Smooth muscle cell (in vitro differentiated cells): ENCODE results near the gene PCDH1. TPM values are rescaled to one million over a fixed set of nuclear protein-coding genes. Genes with fewer than 3 reads are reported as not detected.
A peak's percentile ranks its signal among the peaks of the same experiment; 100 is the strongest.

Source experiments
- DNase-seq: peaks from one replicate; lab custom pipeline; 2025; ENCODE audit not compliant: unreplicated experiment; lab: John Stamatoyannopoulos, UW
- H2AFZ ChIP-seq: fragments of 200-600 bp; sonication (generic); 2 replicates; pipeline ENCODE4 v1.6.0; 2016; ENCODE audit warnings: antibody characterized with exemption, low read depth, mild to moderate bottlenecking
- H3F3A ChIP-seq: fragments of 200-600 bp; sonication (generic); 2 replicates; pipeline ENCODE4 v1.6.0; 2017; ENCODE audit warnings: antibody characterized with exemption, low read depth
- H3K27ac ChIP-seq: fragments of 200-600 bp; sonication (generic); 2 replicates; pipeline ENCODE4 v1.5.1; 2016; ENCODE audit warnings: low read depth, mild to moderate bottlenecking
- H3K27me3 ChIP-seq: fragments of 200-600 bp; sonication (generic); 2 replicates; pipeline ENCODE4 v1.6.1; 2016; ENCODE audit warnings: low read depth, mild to moderate bottlenecking
- H3K36me3 ChIP-seq: fragments of 200-600 bp; sonication (generic); 2 replicates; pipeline ENCODE4 v1.5.1; 2016; ENCODE audit warnings: low read depth
- H3K4me1 ChIP-seq: fragments of 200-600 bp; sonication (generic); 2 replicates; pipeline ENCODE4 v1.5.1; 2016; ENCODE audit warnings: low read depth
- H3K4me2 ChIP-seq: fragments of 200-600 bp; sonication (generic); 2 replicates; pipeline ENCODE4 v1.6.0; 2016; ENCODE audit warnings: mild to moderate bottlenecking
- H3K4me3 ChIP-seq: fragments of 200-600 bp; sonication (generic); 2 replicates; pipeline ENCODE4 v1.5.1; 2016; ENCODE audit warnings: mild to moderate bottlenecking
- H3K79me2 ChIP-seq: fragments of 200-600 bp; sonication (generic); 2 replicates; pipeline ENCODE4 v1.6.0; 2016; ENCODE audit warnings: low read depth, mild to moderate bottlenecking
- H3K9ac ChIP-seq: fragments of 200-600 bp; sonication (generic); 2 replicates; pipeline ENCODE4 v1.6.0; 2016; ENCODE audit warnings: low read depth
- H3K9me3 ChIP-seq: fragments of 200-600 bp; sonication (generic); replicated peaks from 2 replicates; pipeline ENCODE4 v1.5.1; 2016; ENCODE audit warnings: low read depth
- H4K20me1 ChIP-seq: fragments of 200-600 bp; sonication (generic); 2 replicates; pipeline ENCODE4 v1.6.0; 2016; ENCODE audit warnings: low read depth
- WGBS: methylation state at CpG from one replicate; pipeline ENCODE4 v1.1.7; 2016; ENCODE audit warnings: low lambda C conversion rate; 5-methylcytosine and 5-hydroxymethylcytosine counted together
- polyA plus RNA-seq: library from polyadenylated mRNA; unstranded; fragments of >200 nt; fragmentation: Nextera tagmentation; extraction: Ambion mirVana; gene quantifications from 2 replicates; pipeline ENCODE4 v1.2.1, GENCODE V29; 2016
- total RNA-seq: library from RNA; depleted of rRNA; stranded (reverse); fragments of >200 nt; gene quantifications from 2 replicates; pipeline ENCODE4 v1.2.3, GENCODE V29; 2014
- TF ChIP-seq, protein P1 (sequence below): fragments of 200-600 bp; sonication (generic); IDR thresholded peaks from 2 replicates; pipeline ENCODE4 v1.5.1; 2017; ENCODE audit warnings: borderline replicate concordance, mild to moderate bottlenecking, antibody characterized with exemption; ENCODE audit not compliant: insufficient read depth, poor library complexity, severe bottlenecking

Gene PCDH1
- total and polyA plus RNA-seq, 2 experiments from 2014 or later: 2.5 to 14.7 TPM

GRCh38 chr5:141913560-141914198, 35.5 kb upstream of the PCDH1 start:
- Histone ChIP-seq H3K27ac (no peak overlapping the region), H4K20me1 (no peaks in the 10 kb centered on the region), H3K36me3 (no peaks in the 10 kb centered on the region), H3K27me3 (no peaks in the 10 kb centered on the region), H3K4me2 (peak overlapping the region; percentile 93), H2AFZ (peak overlapping the region; percentile 96), H3F3A (no peaks in the 10 kb centered on the region), H3K4me1 (peaks cover 7% of the 10 kb centered on the region), H3K79me2 (no peaks in the 10 kb centered on the region), H3K9ac (peak overlapping the region; percentile 40), H3K9me3 (no peaks in the 10 kb centered on the region), H3K4me3 (peak overlapping the region; percentile 57)
- TF ChIP-seq, protein P1, sequence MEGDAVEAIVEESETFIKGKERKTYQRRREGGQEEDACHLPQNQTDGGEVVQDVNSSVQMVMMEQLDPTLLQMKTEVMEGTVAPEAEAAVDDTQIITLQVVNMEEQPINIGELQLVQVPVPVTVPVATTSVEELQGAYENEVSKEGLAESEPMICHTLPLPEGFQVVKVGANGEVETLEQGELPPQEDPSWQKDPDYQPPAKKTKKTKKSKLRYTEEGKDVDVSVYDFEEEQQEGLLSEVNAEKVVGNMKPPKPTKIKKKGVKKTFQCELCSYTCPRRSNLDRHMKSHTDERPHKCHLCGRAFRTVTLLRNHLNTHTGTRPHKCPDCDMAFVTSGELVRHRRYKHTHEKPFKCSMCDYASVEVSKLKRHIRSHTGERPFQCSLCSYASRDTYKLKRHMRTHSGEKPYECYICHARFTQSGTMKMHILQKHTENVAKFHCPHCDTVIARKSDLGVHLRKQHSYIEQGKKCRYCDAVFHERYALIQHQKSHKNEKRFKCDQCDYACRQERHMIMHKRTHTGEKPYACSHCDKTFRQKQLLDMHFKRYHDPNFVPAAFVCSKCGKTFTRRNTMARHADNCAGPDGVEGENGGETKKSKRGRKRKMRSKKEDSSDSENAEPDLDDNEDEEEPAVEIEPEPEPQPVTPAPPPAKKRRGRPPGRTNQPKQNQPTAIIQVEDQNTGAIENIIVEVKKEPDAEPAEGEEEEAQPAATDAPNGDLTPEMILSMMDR: no peak
- WGBS: 30% methylated on average over 16 of the region's 16 CpGs
- DNase-seq: no peak

DNA sequence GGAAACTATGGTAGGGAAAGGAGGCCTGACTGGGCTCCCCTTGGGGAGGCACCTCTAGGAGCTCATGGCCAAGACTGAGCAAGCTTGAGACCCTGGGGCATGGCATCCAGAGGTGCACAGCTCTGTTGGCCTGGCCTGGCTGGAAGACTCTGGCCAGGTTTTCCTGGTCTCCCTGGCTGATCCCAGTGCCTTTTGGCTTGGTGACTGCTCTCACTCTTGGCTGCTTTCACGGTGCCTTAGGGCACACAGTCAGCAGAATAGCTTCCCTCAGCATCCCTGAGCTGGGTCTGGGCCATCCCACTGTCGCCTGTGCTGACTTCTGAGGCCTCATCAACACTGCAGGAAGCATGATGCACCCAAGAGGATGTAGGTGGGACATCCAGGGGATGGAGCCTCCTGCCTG, 32.1 kb upstream of the PCDH1 start:
- Histone ChIP-seq H3K4me2 (no peak overlapping the region), H3K27me3 (peaks cover 3% of the 10 kb centered on the region), H2AFZ (no peak overlapping the region), H3F3A (no peaks in the 10 kb centered on the region), H4K20me1 (no peaks in the 10 kb centered on the region), H3K4me3 (no peak overlapping the region), H3K9ac (no peak overlapping the region), H3K27ac (no peak overlapping the region), H3K36me3 (no peaks in the 10 kb centered on the region), H3K79me2 (no peaks in the 10 kb centered on the region), H3K9me3 (no peaks in the 10 kb centered on the region), H3K4me1 (peaks cover 7% of the 10 kb centered on the region)
- WGBS: 67% methylated on average over 2 of the region's 2 CpGs
- DNase-seq: no peak
- TF ChIP-seq, protein P1: no peak

DNA sequence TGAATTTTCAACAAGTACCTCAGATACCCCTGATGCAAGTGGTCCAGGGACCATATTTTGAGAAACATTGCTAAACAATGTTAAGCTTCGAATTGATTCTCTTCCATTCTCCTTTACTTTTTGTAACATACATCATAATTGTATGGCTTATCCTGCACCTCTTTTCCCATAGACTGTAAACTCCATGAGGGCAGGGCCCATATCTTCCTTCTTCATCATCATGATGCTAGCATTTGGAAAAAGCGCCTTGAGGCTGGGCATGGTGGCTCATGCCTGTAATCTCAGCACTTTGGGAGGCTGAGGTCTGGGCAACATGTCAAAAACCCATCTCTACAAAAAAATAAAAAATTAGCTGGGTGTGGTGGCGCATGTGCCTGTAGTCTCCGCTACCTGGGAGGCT, 31.0 kb upstream of the PCDH1 start:
- DNase-seq: no peak
- Histone ChIP-seq H3K79me2 (no peaks in the 10 kb centered on the region), H3K9ac (no peak overlapping the region)

More for the DNA sequence above, 31.0 kb upstream of the PCDH1 start:
- no peak overlapping the region for H2AFZ ChIP-seq
- no peaks in the 10 kb centered on the region for H4K20me1 ChIP-seq
- no peak overlapping the region for H3K27ac ChIP-seq
- H3K4me2 ChIP-seq: no peak overlapping the region
- H3K27me3 ChIP-seq: peaks cover 3% of the 10 kb centered on the region
- TF ChIP-seq, protein P1: no peak
- 92% methylated on average over 4 of the region's 4 CpGs for WGBS
- no peaks in the 10 kb centered on the region for H3K36me3 ChIP-seq
- H3F3A ChIP-seq: no peaks in the 10 kb centered on the region
- no peaks in the 10 kb centered on the region for H3K9me3 ChIP-seq
- peaks cover 7% of the 10 kb centered on the region for H3K4me1 ChIP-seq
- no peak overlapping the region for H3K4me3 ChIP-seq
